SK-N-MC (cell line): ENCODE measurements around the gene IL1A.

Experiments used
- DNase-seq: peaks from one replicate; pipeline ENCODE4 v3.0.0-alpha.2; 2011; ENCODE audit warnings: low read depth, low spot score
- H3K27ac ChIP-seq: fragments of 200-600 bp; sonication (generic); 2 replicates; pipeline ENCODE4 v1.5.1; 2016; ENCODE audit warnings: mixed run types
- H3K36me3 ChIP-seq: fragments of 200-600 bp; sonication (generic); 2 replicates; pipeline ENCODE4 v1.6.1; 2017; ENCODE audit warnings: antibody characterized with exemption, low read length, mixed read lengths; ENCODE audit not compliant: insufficient read depth
- H3K4me3 ChIP-seq: fragments of 200-600 bp; sonication (generic); 2 replicates; pipeline ENCODE4 v1.5.1; 2016
- H3K9ac ChIP-seq: fragments of 200-600 bp; sonication (generic); 2 replicates; pipeline ENCODE4 v1.8.0; 2017; ENCODE audit warnings: mixed run types, mixed read lengths; ENCODE audit not compliant: insufficient read length
- H3K9me3 ChIP-seq: fragments of 200-600 bp; sonication (generic); 2 replicates; pipeline ENCODE4 v1.6.1; 2017; ENCODE audit warnings: low read depth, mild to moderate bottlenecking, antibody characterized with exemption, low read length, moderate library complexity, mixed read lengths
- EZH2 ChIP-seq: fragments of 200-600 bp; sonication (generic); IDR thresholded peaks from one replicate; pipeline ENCODE4 v1.6.1; 2017; ENCODE audit warnings: antibody characterized with exemption
- FOXP2 ChIP-seq: optimal IDR thresholded peaks from 2 replicates; pipeline ENCODE3; 2011; ENCODE audit warnings: mild to moderate bottlenecking, moderate library complexity; ENCODE audit not compliant: insufficient read depth; ENCODE audit errors: extremely low read length, control extremely low read depth
- POLR2AphosphoS5 ChIP-seq: IDR thresholded peaks from 2 replicates; pipeline ENCODE4 v1.6.1; 2012; ENCODE audit warnings: mild to moderate bottlenecking, low read depth, low read length, borderline replicate concordance

The IL1A gene

DNA sequence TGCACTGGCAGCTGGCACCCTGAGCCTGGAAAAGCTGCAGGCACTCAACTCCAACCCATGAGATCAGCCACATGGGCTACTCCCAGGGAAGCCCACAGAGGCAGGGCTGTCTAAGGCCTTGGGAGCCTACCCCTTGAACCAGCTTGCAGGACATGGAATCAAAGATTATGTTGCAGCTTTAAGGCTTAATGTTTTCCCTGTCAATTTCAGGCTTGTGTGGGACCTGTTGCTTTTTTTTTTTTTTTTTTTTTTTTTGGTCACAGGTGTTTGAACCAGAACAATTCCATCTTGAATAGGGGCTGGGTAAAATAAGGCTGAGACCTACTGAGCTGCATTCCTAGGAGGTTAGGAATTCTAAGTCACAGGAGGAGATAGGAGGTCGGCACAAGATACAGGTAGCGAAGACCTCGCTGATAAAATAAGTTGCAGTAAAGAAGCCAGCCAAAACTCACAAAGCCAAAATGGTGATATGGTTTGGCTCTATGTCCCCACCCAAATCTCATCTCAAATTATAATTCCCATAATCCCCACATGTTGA, 7.5 kb upstream of the IL1A start:
- Histone ChIP-seq H3K4me3 (no peak overlapping the region), H3K9me3 (no peaks in the 10 kb centered on the region), H3K27ac (no peak overlapping the region), H3K36me3 (no peaks in the 10 kb centered on the region), H3K9ac (no peak overlapping the region)
- no peak for TF ChIP-seq EZH2
- no peak for TF ChIP-seq FOXP2
- no peak for TF ChIP-seq POLR2AphosphoS5
- DNase-seq: no peak

DNA sequence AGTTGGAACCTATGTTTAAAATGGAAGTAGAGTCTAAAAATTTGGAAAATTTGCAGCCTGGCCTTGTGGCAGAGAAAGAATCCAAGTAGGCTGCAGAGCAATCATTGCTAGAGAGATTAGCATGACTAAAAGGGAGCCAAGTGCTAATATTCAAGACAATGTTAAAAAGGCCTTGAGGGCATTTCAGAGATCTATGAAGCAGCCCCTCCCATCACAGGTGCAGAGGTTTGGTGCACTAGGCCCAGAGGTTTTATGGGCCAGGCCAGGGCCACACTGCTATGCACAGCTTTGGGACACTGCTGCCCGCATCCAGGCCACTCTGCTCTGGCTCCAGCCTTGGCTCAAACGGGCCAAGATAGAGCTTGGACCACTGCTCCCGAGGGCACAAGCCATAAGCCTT, 6.7 kb upstream of the IL1A start:
- H3K9ac ChIP-seq: no peak overlapping the region
- H3K36me3 ChIP-seq: no peaks in the 10 kb centered on the region
- H3K9me3 ChIP-seq: no peaks in the 10 kb centered on the region
- no peak for DNase-seq
- no peak overlapping the region for H3K4me3 ChIP-seq
- TF ChIP-seq POLR2AphosphoS5 (no peak), EZH2 (no peak), FOXP2 (no peak)
- H3K27ac ChIP-seq: no peak overlapping the region

DNA sequence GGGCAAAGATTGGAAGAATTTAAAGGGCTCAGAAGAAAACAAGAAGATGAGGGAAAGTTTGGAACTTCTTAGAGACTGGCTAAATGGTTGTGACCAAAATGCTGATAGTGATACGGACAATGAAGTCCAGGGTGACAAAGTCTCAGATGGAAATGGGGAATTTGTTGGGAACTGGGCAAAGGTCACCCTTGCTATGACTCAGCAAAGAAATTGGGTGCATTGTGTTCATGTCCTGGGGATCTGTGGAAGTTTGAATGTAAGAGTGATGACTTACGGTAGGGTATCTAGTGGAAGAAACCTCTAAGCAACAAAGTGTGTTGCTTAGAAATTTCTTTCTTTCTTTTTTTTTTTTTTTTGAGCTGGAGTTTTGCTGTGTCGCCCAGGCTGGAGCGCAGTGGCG, 6.0 kb upstream of the IL1A start:
- no peaks in the 10 kb centered on the region for H3K36me3 ChIP-seq
- H3K4me3 ChIP-seq: no peak overlapping the region
- TF ChIP-seq FOXP2: no peak
- no peak for TF ChIP-seq EZH2
- no peak for TF ChIP-seq POLR2AphosphoS5
- H3K9me3 ChIP-seq: no peaks in the 10 kb centered on the region
- no peak for DNase-seq
- H3K9ac ChIP-seq: no peak overlapping the region
- H3K27ac ChIP-seq: no peak overlapping the region

DNA sequence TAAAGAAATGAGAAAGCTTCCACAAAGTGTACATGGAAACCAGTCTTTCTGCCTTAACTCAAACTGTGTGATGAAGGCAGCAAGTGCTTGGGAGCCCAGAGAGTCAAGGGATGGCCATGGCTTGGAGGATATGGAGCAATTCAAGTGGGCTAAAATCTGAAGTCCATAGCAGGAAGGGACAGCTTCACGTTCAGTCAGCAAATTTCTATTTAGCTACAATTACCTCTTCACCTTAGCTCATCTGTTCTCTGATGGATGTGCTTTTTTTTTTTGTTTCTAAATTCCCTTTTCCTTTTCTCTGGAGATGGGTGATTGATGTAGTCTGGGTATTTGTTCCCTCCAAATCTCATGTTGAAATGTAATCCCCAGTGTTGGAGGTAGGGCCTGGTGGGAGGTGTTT, 4.9 kb upstream of the IL1A start:
- Histone ChIP-seq H3K9me3 (no peaks in the 10 kb centered on the region), H3K36me3 (no peaks in the 10 kb centered on the region), H3K27ac (no peak overlapping the region), H3K9ac (no peak overlapping the region), H3K4me3 (no peak overlapping the region)
- no peak for DNase-seq
- no peak for TF ChIP-seq FOXP2
- no peak for TF ChIP-seq EZH2
- no peak for TF ChIP-seq POLR2AphosphoS5

DNA sequence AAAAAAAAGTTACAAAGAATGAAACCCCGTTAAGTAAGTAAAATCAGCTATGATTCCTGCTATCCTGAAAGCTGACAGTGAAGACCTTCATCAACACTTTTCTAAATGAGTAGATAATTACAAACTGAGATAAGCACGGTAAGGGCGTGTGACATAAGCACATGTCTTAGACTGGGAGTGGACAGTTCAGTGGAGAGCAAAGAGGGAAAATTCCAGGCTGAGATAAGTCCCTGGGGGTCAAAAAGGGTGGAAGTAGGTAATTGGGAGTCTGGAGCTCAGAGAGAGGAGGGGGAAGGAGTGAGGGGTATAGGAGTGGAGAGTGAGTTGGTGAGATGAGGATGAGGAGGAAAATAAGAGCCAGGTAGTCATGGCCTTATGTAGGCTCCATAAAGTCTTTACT, 4.4 kb upstream of the IL1A start:
- no peak overlapping the region for H3K27ac ChIP-seq
- no peak overlapping the region for H3K4me3 ChIP-seq
- H3K9ac ChIP-seq: no peak overlapping the region
- no peaks in the 10 kb centered on the region for H3K36me3 ChIP-seq
- no peak for DNase-seq
- H3K9me3 ChIP-seq: no peaks in the 10 kb centered on the region
- TF ChIP-seq POLR2AphosphoS5 (no peak), EZH2 (no peak), FOXP2 (no peak)

DNA sequence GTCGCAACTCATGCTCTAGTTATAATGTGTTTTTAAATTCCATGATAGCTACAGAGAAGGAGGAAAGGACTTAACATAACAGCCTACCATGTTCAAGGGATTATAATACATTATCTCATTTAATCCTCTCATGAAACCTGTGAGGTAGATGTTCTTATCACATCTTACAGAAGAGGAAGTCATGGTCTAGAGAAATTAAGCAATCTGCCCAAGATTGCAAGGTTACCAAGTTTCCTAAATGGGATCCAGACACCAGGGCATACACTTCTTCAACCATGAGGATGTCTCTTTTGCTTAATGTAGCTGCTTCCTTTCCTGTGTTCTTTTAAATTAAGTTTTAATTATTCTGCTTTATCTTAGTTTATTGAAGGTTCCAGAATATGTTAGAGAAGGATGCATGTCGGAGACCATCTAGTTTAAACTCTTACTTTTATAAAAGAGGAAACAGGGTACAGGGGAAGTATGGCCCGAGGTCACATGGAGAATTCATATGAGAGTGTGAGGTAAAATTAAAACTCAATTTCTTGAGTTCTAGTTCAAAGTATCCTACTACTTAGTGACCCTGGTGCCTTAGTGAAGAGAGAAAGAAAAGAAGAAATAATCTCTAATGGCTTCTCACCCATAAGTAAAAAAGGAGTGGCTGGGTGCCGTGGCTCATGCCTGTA, 3.6 kb upstream of the IL1A start:
- no peak for DNase-seq
- no peaks in the 10 kb centered on the region for H3K36me3 ChIP-seq
- H3K27ac ChIP-seq: no peak overlapping the region
- no peaks in the 10 kb centered on the region for H3K9me3 ChIP-seq
- TF ChIP-seq EZH2 (no peak), POLR2AphosphoS5 (no peak), FOXP2 (no peak)
- H3K9ac ChIP-seq: no peak overlapping the region
- no peak overlapping the region for H3K4me3 ChIP-seq

DNA sequence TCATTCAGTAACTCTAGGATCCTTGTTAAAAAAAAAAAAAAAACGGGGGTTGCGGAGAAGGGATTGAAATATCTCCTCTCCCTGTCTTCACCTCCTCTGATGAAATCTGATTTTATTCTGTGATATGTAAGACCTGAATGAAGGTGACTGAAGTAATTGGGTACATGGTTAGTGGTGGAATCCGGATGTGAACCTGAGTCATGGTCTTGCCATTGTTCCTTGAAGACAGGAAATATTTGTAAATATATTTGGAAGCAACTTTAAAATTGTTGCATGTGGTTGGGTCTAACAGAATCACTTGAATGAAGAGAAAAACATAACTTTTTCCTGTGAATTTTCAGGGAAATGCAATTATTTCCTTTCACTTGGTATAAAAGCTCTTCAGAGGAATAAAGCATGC, 3.0 kb upstream of the IL1A start:
- no peaks in the 10 kb centered on the region for H3K9me3 ChIP-seq
- H3K4me3 ChIP-seq: no peak overlapping the region
- no peak overlapping the region for H3K9ac ChIP-seq
- H3K36me3 ChIP-seq: no peaks in the 10 kb centered on the region
- H3K27ac ChIP-seq: no peak overlapping the region
- DNase-seq: no peak
- TF ChIP-seq POLR2AphosphoS5 (no peak), EZH2 (no peak), FOXP2 (no peak)

DNA sequence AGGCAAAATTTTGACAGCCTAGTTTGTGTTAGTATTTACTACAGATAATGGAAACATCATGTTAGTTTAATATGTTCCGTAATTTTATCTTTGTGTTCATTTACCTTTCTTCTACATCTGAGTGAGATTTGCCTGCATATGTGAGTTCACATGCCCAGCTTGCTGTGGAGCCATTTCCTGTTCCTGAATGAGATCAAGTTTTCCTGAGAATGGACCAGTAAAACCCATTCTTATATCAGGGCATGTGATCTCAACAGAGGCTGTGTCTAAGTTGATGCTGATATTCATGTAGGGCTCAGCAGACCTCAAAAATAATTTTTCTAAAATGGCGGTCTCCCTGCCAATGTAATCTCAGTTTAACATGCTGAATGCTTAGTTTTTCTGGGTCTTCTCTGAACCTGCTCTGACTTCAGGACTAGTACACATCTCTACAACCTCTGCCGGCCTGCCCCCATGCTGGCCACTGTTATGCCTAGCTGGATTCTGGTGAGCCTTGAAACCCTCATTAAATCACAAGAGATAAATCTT, 1.0 kb downstream of the IL1A start:
- no peak for DNase-seq
- Histone ChIP-seq H3K9ac (no peak overlapping the region), H3K4me3 (no peak overlapping the region), H3K9me3 (no peaks in the 10 kb centered on the region), H3K36me3 (no peaks in the 10 kb centered on the region), H3K27ac (no peak overlapping the region)
- TF ChIP-seq FOXP2 (no peak), POLR2AphosphoS5 (no peak)
